Neural cell (in vitro differentiated cells): ENCODE data around the gene GPR42. TPM values are rescaled to one million over a fixed set of nuclear protein-coding genes. Genes with fewer than 3 reads are reported as not detected.

Source experiments
- polyA plus RNA-seq: library from polyadenylated mRNA; depleted of rRNA; stranded (reverse); fragments of >200 nt; gene quantifications from 2 replicates; pipeline ENCODE4 v1.2.3, GENCODE V29; 2014
- small RNA-seq, 3 experiments: library from RNA; depleted of rRNA; stranded (forward); fragments of <200 nt; gene quantifications; one replicate each; pipeline ENCODE3, GENCODE V24; 2012

Gene GPR42
- polyA plus RNA-seq, 1 donor from 2014 or later = not detected

Small RNAs within 50 kb of the gene (small RNA-seq; reads per million reads assigned to genes)
- 0 reads per million in 3 experiments for gene RN7SL491P

Other genes starting within 250 kb of the GPR42 start
- gene LGI4, start 236.0 kb upstream of the GPR42 start, polyA plus RNA-seq = 0.63 and 3.1 TPM in 2 replicates
- gene FXYD1, start 232.2 kb upstream of the GPR42 start, polyA plus RNA-seq = not detected in 2 replicates
- gene FXYD7, start 227.8 kb upstream of the GPR42 start, polyA plus RNA-seq = 35.7 and 37.6 TPM in 2 replicates
- gene FXYD5, start 216.3 kb upstream of the GPR42 start, polyA plus RNA-seq = not detected in 2 replicates
- gene FAM187B, start 142.3 kb upstream of the GPR42 start, polyA plus RNA-seq = not detected in 2 replicates
- not detected in 2 replicates for gene LSR, start 122.1 kb upstream of the GPR42 start, polyA plus RNA-seq
- 104 and 107 TPM in 2 replicates for gene USF2, start 102.1 kb upstream of the GPR42 start, polyA plus RNA-seq
- gene HAMP, start 88.5 kb upstream of the GPR42 start, polyA plus RNA-seq = not detected in 2 replicates
- gene MAG, start 78.9 kb upstream of the GPR42 start, polyA plus RNA-seq = not detected in 2 replicates
- not detected in 2 replicates for gene CD22, start 41.9 kb upstream of the GPR42 start, polyA plus RNA-seq
- not detected in 2 replicates for gene FFAR1, start 23.2 kb upstream of the GPR42 start, polyA plus RNA-seq
- not detected in 2 replicates for gene FFAR3, start 12.6 kb upstream of the GPR42 start, polyA plus RNA-seq
- gene FFAR2, start 77.2 kb downstream of the GPR42 start, polyA plus RNA-seq = not detected in 2 replicates
- gene KRTDAP, start 119.4 kb downstream of the GPR42 start, polyA plus RNA-seq = not detected in 2 replicates
- not detected in 2 replicates for gene DMKN, start 142.6 kb downstream of the GPR42 start, polyA plus RNA-seq
- not detected in 2 replicates for gene SBSN, start 157.2 kb downstream of the GPR42 start, polyA plus RNA-seq
- not detected in 2 replicates for gene GAPDHS, start 162.4 kb downstream of the GPR42 start, polyA plus RNA-seq
- gene TMEM147, start 174.6 kb downstream of the GPR42 start, polyA plus RNA-seq = 106 and 108 TPM in 2 replicates
- 0.34 TPM in 1 of 2 replicates, not detected in the other for gene ATP4A, start 192.6 kb downstream of the GPR42 start, polyA plus RNA-seq
- gene PMIS2, start 215.1 kb downstream of the GPR42 start, polyA plus RNA-seq = not detected in 2 replicates
- gene HAUS5, start 241.7 kb downstream of the GPR42 start, polyA plus RNA-seq = 13.1 and 14.4 TPM in 2 replicates